ENCODE data around the gene CAMK2D.
"Not testable (repeated sequence)": the region's sequence is repeated elsewhere in the genome, so short reads cannot be mapped to it uniquely, and the experiment has no call there.

The CAMK2D gene

GRCh38 chr4:113761620-113762185 is at the start of gene CAMK2D:
TSS of gene CAMK2D (minus strand) at chr4:113761738. CDS start at chr4:113761068, 670 bp downstream.
- Mint-ChIP-seq H3K4me1 (peaks cover 35% of the 10 kb centered on the region), H3K9me3 (no peaks in the 10 kb centered on the region), H3K27me3 (peaks cover 4% of the 10 kb centered on the region), H3K4me3 (peak within 1 kb of the TSS; percentile 95), H3K27ac (peak within 1 kb of the TSS; percentile 100), H3K36me3 (peaks cover 21% of the 10 kb centered on the region)
- DNase-seq: peak; percentile 89
- CTCF ChIA-PET: interaction anchor here (1.0 to 1.5 kb wide), 6 partner anchors 73 to 368 kb away, joined by 3 to 8 read pairs (median 4); no protein-coding TSS in a partner anchor

DNA sequence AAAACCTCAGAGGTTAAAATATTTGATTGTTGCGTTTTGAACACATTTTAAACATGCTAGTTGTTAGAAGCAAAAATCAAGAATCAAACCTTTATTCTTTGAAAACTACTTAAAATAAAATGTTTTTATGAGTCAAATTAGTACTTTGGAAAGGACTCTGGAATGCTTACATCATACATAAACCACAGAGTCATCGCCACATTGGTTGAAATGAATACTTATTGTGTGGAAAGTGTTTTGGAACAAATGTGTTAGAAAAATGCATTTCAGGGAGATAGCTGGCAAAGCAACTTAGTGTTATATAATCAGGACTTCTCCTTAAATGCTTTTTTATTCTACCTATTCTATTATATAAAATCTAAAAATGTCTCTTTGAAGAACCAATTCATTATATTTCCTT is 49.4 kb upstream of the CAMK2D start:
- Mint-ChIP-seq H3K4me1 (no peaks in the 10 kb centered on the region), H3K27ac (no peak overlapping the region), H3K27me3 (no peaks in the 10 kb centered on the region), H3K36me3 (no peaks in the 10 kb centered on the region), H3K9me3 (no peaks in the 10 kb centered on the region), H3K4me3 (no peak overlapping the region)
- CTCF ChIA-PET: no interaction called here
- DNase-seq: no peak

GRCh38 chr4:113809311-113809710 is 47.8 kb upstream of the CAMK2D start:
- Mint-ChIP-seq H3K4me3 (no peak overlapping the region), H3K27ac (no peak overlapping the region), H3K9me3 (no peaks in the 10 kb centered on the region), H3K36me3 (no peaks in the 10 kb centered on the region), H3K27me3 (no peaks in the 10 kb centered on the region), H3K4me1 (no peaks in the 10 kb centered on the region)
- DNase-seq: no peak
- CTCF ChIA-PET: no interaction called here

DNA sequence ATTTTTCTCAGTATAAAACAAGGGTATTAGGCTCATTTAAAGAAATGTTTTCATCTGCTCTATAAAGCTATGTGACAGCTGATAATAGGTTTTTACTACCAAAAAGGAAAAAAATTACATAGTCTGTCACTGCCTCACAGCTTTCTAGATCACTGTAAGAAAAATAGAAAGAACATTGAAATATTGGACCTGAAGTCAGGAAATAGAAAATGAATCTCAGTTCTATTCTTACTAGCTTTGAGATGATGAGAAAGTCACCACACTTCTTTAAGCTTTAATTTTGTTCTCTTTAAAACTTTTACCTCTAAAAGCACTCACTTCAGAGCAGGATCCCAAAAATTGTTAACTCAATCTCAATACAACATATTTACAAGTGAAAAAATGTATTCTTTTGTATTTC is 45.3 kb upstream of the CAMK2D start:
- H3K27me3 Mint-ChIP-seq: no peaks in the 10 kb centered on the region
- no peaks in the 10 kb centered on the region for H3K36me3 Mint-ChIP-seq
- DNase-seq: no peak
- CTCF ChIA-PET: no interaction called here
- no peaks in the 10 kb centered on the region for H3K4me1 Mint-ChIP-seq
- no peak overlapping the region for H3K27ac Mint-ChIP-seq
- peaks cover 3% of the 10 kb centered on the region for H3K9me3 Mint-ChIP-seq
- no peak overlapping the region for H3K4me3 Mint-ChIP-seq

DNA sequence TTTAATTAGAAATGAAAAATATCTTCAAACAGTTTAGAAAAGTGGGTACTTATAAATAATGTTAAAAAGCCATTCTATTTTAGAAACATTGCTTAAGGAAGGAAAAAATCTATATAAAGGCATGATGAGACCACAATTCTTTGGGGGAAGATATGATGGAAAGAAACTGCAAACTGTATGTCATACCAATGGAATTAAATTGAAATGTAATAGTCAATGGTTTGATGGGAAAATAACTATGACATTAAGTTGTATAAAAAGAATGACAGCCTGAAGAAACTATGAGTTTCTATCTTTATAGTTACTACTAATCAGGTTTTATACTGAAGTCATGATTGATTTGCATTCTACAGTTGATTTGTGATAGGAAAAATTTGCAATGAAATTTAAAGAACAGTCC is 40.3 kb upstream of the CAMK2D start:
- Mint-ChIP-seq H3K36me3 (no peaks in the 10 kb centered on the region), H3K27me3 (no peaks in the 10 kb centered on the region), H3K4me3 (no peak overlapping the region), H3K9me3 (peaks cover 7% of the 10 kb centered on the region), H3K27ac (no peak overlapping the region), H3K4me1 (no peaks in the 10 kb centered on the region)
- CTCF ChIA-PET: no interaction called here
- DNase-seq: no peak

DNA sequence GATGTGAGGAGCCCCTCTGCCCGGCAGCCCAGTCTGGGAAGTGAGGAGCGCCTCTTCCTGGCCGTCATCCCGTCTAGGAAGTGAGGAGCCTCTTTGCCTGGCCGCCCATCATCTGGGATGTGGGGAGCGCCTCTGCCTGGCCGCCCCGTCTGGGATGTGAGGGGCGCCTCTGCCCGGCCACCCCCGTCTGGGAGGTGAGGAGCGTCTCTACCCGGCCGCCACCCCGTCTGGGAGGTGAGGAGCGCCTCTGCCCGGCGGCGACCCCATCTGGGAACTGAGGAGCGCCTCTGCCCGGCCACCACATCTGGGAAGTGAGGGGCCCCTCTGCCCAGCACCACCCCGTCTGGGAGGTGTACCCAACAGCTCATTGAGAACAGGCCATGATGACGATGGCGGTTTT is 34.8 kb upstream of the CAMK2D start:
- H3K9me3 Mint-ChIP-seq: peaks cover 14% of the 10 kb centered on the region
- H3K4me1 Mint-ChIP-seq, H3K27ac Mint-ChIP-seq, H3K36me3 Mint-ChIP-seq, H3K4me3 Mint-ChIP-seq, DNase-seq, CTCF ChIA-PET, H3K27me3 Mint-ChIP-seq: not testable (repeated sequence)

GRCh38 chr4:113790478-113790877 is 28.9 kb upstream of the CAMK2D start:
- H3K4me3 Mint-ChIP-seq: no peak overlapping the region
- H3K27me3 Mint-ChIP-seq: no peaks in the 10 kb centered on the region
- H3K27ac Mint-ChIP-seq: no peak overlapping the region
- no peaks in the 10 kb centered on the region for H3K36me3 Mint-ChIP-seq
- CTCF ChIA-PET: no interaction called here
- no peaks in the 10 kb centered on the region for H3K4me1 Mint-ChIP-seq
- H3K9me3 Mint-ChIP-seq: peaks cover 12% of the 10 kb centered on the region
- no peak for DNase-seq

- no peaks in the 10 kb centered on the region for H3K27me3 Mint-ChIP-seq
- CTCF ChIA-PET: no interaction called here
- no peak overlapping the region for H3K4me3 Mint-ChIP-seq
- no peaks in the 10 kb centered on the region for H3K36me3 Mint-ChIP-seq
- DNase-seq: no peak
- H3K4me1 Mint-ChIP-seq: no peaks in the 10 kb centered on the region
- H3K9me3 Mint-ChIP-seq: peaks cover 9% of the 10 kb centered on the region
- no peak overlapping the region for H3K27ac Mint-ChIP-seq
Measured at GRCh38 chr4:113788888-113789287, 27.4 kb upstream of the CAMK2D start.

- no peaks in the 10 kb centered on the region for H3K9me3 Mint-ChIP-seq
- no peaks in the 10 kb centered on the region for H3K4me1 Mint-ChIP-seq
- H3K27ac Mint-ChIP-seq: no peak overlapping the region
- H3K27me3 Mint-ChIP-seq: no peaks in the 10 kb centered on the region
- CTCF ChIA-PET: no interaction called here
- no peak overlapping the region for H3K4me3 Mint-ChIP-seq
- DNase-seq: no peak
- no peaks in the 10 kb centered on the region for H3K36me3 Mint-ChIP-seq
Measured at GRCh38 chr4:113785781-113786180, 24.2 kb upstream of the CAMK2D start.

- CTCF ChIA-PET: interaction anchor here (0.8 kb wide), 1 partner anchor 137 kb away, joined by 3 read pairs; no protein-coding TSS in a partner anchor
- no peak overlapping the region for H3K4me3 Mint-ChIP-seq
- no peaks in the 10 kb centered on the region for H3K27me3 Mint-ChIP-seq
- DNase-seq: no peak
- H3K27ac Mint-ChIP-seq: no peak overlapping the region
- no peaks in the 10 kb centered on the region for H3K36me3 Mint-ChIP-seq
- no peaks in the 10 kb centered on the region for H3K9me3 Mint-ChIP-seq
- no peaks in the 10 kb centered on the region for H3K4me1 Mint-ChIP-seq
Measured at GRCh38 chr4:113784497-113785250, 23.1 kb upstream of the CAMK2D start.

DNA sequence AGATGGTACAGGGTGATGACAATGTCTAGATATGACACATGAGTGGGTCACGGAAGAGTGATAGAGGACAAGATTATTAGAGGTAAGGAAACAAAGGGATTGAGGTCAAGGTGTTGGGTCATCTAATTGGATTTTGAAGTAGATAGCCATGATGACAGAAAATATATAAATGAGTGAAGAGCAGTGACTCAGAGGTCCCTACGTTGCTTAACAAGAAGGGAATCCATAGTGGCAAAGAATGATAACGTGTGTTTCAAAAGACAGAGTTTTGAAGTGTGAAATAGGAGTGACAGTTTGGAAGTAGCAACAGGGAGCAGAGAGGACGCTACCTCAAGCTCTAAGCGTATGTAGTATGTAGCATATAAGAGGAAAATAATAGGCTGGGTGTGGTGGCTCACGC is 22.2 kb upstream of the CAMK2D start:
- H3K27me3 Mint-ChIP-seq: no peaks in the 10 kb centered on the region
- CTCF ChIA-PET: interaction anchor here (1.5 kb wide), 1 partner anchor 387 kb away, joined by 3 read pairs; no protein-coding TSS in a partner anchor
- no peaks in the 10 kb centered on the region for H3K36me3 Mint-ChIP-seq
- H3K27ac Mint-ChIP-seq: no peak overlapping the region
- no peaks in the 10 kb centered on the region for H3K4me1 Mint-ChIP-seq
- DNase-seq: no peak
- no peak overlapping the region for H3K4me3 Mint-ChIP-seq
- no peaks in the 10 kb centered on the region for H3K9me3 Mint-ChIP-seq

- H3K4me3 Mint-ChIP-seq: no peak overlapping the region
- no peaks in the 10 kb centered on the region for H3K4me1 Mint-ChIP-seq
- DNase-seq: no peak
- no peaks in the 10 kb centered on the region for H3K36me3 Mint-ChIP-seq
- H3K9me3 Mint-ChIP-seq: no peaks in the 10 kb centered on the region
- CTCF ChIA-PET: interaction anchor here (1.5 kb wide), 1 partner anchor 387 kb away, joined by 3 read pairs; no protein-coding TSS in a partner anchor
- H3K27me3 Mint-ChIP-seq: no peaks in the 10 kb centered on the region
- H3K27ac Mint-ChIP-seq: no peak overlapping the region
Measured at GRCh38 chr4:113783289-113783688, 21.8 kb upstream of the CAMK2D start.

DNA sequence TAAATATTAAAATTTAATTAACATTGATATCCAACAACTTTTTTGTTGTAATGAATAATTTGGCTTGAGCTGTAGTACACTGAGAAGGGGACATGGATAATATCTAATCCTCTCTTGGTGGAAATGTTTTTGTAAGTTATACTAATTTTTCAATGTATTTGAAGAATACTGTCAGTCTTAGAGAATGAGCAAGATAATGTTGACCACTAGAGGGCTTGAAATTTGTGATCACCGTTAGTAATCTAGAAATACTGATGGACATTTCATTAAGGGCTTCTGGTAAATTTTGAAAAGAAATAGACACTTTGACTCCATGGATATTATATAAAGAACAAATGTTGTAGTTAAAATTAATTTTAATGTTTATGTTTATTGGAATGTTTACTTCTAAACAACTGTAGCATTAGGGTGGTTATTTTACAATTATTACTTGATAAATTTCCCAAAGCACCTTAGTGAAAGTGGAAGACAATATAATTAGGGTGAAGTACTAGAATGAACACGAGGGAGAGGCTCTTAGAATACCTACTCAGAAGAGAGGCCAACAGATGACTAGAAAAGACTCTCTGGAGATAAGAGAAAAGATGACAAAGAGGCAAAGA is 20.0 kb upstream of the CAMK2D start:
- H3K27ac Mint-ChIP-seq: no peak overlapping the region
- H3K4me3 Mint-ChIP-seq: no peak overlapping the region
- H3K27me3 Mint-ChIP-seq: no peaks in the 10 kb centered on the region
- DNase-seq: no peak
- no peaks in the 10 kb centered on the region for H3K4me1 Mint-ChIP-seq
- no peaks in the 10 kb centered on the region for H3K36me3 Mint-ChIP-seq
- no peaks in the 10 kb centered on the region for H3K9me3 Mint-ChIP-seq
- CTCF ChIA-PET: no interaction called here

DNA sequence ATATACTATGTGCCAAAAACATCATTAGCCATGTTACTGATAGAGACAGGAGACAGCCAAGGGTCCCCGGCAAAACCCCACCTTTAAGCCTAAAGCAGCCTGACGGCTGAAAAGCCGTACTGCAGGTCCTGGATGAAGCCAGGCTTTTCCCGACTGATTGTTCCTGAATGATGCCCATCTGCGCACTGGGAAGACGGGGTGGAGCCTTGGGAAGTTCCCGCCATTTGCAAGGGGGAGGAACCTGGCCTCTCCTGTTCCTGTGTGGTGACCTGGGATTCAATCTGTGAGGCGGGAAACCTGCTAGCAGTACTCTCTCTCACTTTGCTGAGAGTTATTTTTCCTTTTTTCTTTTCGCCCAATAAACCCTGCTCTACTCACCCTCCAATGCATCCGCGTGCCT is 15.1 kb upstream of the CAMK2D start:
- peaks cover 8% of the 10 kb centered on the region for H3K4me1 Mint-ChIP-seq
- H3K27me3 Mint-ChIP-seq: no peaks in the 10 kb centered on the region
- CTCF ChIA-PET: interaction anchor here (1.8 kb wide), 1 partner anchor 229 kb away, joined by 5 read pairs; no protein-coding TSS in a partner anchor
- no peak for DNase-seq
- no peaks in the 10 kb centered on the region for H3K36me3 Mint-ChIP-seq
- H3K9me3 Mint-ChIP-seq: peaks cover 8% of the 10 kb centered on the region
- no peak overlapping the region for H3K4me3 Mint-ChIP-seq
- H3K27ac Mint-ChIP-seq: no peak overlapping the region

- H3K4me1 Mint-ChIP-seq: peaks cover 8% of the 10 kb centered on the region
- no peak for DNase-seq
- H3K27ac Mint-ChIP-seq: no peak overlapping the region
- no peaks in the 10 kb centered on the region for H3K27me3 Mint-ChIP-seq
- peaks cover 8% of the 10 kb centered on the region for H3K9me3 Mint-ChIP-seq
- no peaks in the 10 kb centered on the region for H3K36me3 Mint-ChIP-seq
- H3K4me3 Mint-ChIP-seq: no peak overlapping the region
- CTCF ChIA-PET: interaction anchor here (1.8 kb wide), 1 partner anchor 228 kb away, joined by 5 read pairs; no protein-coding TSS in a partner anchor
Measured at GRCh38 chr4:113776016-113776415, 14.5 kb upstream of the CAMK2D start.

Measured in activated naive CD4-positive, alpha-beta T cell treated with anti-CD3 and anti-CD28 coated beads, Interleukin-2, amount 10 ng/mL, durations not matched to agents 7 days and 5 days (primary cell).